ENCODE data around the gene GALNT16.

The GALNT16 gene

GRCh38 chr14:69317102-69317755 is 57.3 kb downstream of the GALNT16 start:
- DNase-seq (ENCODE audit: low spot score): no peak

GRCh38 chr14:69317780-69318179 is 57.8 kb downstream of the GALNT16 start:
- no peak for DNase-seq (ENCODE audit: low spot score)

- DNase-seq (ENCODE audit: low spot score): no peak
Measured at GRCh38 chr14:69318241-69318640, 58.3 kb downstream of the GALNT16 start.

GRCh38 chr14:69318901-69319475 is 59.0 kb downstream of the GALNT16 start:
- no peak for DNase-seq (ENCODE audit: low spot score)

DNA sequence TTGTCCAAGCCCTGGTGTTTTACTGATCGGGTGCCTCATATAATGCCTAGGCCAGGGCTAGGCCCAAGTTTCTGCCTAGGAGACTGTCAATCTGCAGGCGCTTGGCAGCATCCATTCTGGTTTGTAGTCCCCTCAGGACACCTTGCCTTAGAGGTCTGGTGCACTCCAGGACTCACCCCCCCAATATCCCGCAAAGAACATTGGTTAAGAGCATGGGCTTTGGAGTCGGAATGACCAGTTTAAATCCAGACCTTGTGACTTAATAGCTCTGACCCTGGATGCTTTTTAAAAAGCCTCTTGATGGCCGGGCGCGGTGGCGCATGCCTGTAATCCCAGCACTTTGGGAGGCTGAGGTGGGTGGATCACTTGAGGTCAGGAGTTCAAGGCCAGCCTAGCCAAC is 60.0 kb downstream of the GALNT16 start:
- no peak for DNase-seq (ENCODE audit: low spot score)

- DNase-seq (ENCODE audit: low spot score): no peak
Measured at GRCh38 chr14:69320581-69321365, 60.8 kb downstream of the GALNT16 start.

- no peak for DNase-seq (ENCODE audit: low spot score)
Measured at GRCh38 chr14:69321601-69322330, 61.8 kb downstream of the GALNT16 start.

DNA sequence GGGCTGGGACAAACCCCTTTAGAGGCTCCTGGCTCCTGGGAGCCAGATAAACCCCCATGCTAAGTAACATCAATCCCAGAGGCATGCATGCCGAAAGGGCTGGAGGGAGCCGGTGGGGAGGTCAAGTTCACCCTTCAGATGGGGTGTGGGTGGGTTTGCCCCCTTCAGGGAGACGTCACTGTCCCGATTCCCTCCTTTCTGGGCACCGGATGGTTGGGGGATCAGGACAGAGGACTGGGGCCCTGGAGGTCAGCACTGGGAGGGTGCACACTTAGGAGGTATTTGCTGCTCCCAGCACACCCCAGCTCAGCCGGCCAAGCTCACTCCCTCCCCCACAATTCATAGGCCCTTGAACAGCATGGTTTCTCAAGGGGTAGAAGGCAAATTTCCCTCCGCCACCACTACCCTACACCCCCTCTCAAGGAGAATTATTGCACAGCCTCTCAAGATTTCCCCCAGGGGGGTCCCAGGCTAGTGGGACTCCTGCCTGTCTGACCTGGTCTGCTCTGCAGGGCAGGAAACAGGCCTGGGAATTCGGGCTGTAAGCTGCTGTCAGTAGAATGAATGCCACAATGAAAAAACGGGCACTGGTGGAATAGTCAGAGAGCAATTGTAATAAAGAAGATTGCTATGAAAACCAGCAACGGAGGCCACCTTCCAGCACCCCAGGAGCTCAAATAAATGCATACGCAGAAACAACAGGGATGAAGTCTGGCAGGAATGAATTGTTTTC is 63.5 kb downstream of the GALNT16 start:
- DNase-seq (ENCODE audit: low spot score): no peak

- DNase-seq (ENCODE audit: low spot score): no peak
Measured at GRCh38 chr14:69323999-69324282, 64.0 kb downstream of the GALNT16 start.

DNA sequence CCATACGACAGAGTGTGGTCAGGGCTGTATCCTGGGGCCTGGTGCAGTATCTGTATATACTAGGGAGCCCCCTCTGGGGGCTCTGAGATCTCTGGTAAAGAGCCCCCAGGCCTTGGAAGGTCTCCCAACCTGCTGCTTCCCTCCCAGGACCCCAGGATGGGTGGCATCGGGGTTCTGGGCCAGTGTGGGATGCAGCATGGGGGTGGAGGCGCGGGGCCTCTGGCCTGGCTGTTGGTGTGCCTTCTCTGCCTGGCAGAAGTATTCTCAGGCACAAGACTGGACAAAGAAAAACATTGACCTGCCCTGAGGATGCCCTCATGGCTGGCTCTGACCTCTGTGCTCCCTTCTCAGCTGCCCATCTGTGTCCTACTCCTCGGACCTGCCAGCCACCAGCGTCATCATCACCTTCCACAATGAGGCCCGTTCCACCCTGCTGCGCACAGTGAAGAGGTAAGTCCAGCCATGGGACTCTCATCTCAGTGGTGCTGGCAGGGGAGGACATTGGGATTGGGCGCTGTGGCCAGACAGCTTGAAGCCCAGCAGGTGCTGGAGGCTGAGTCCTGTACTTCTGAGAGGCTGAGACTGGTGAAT is 64.5 kb downstream of the GALNT16 start:
- DNase-seq (ENCODE audit: low spot score): no peak

DNA sequence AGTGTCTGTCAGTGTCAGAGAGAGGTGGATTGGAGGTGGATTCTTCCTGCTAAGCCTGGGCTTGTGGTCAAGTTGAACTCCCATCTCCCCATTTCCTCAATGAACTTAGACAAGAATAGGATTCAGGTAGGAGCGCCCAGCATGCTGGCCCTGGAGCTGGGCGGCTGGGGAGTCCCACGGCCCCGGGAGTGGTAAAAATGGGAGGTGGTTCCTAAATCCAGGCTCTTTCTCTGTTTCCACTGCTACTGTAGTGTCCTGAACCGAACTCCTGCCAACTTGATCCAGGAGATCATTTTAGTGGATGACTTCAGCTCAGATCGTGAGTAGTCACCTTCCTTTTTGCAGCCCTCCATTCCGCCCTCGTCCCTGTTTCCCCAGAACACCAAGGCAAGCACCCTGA is 65.1 kb downstream of the GALNT16 start:
- DNase-seq (ENCODE audit: low spot score): no peak

DNA sequence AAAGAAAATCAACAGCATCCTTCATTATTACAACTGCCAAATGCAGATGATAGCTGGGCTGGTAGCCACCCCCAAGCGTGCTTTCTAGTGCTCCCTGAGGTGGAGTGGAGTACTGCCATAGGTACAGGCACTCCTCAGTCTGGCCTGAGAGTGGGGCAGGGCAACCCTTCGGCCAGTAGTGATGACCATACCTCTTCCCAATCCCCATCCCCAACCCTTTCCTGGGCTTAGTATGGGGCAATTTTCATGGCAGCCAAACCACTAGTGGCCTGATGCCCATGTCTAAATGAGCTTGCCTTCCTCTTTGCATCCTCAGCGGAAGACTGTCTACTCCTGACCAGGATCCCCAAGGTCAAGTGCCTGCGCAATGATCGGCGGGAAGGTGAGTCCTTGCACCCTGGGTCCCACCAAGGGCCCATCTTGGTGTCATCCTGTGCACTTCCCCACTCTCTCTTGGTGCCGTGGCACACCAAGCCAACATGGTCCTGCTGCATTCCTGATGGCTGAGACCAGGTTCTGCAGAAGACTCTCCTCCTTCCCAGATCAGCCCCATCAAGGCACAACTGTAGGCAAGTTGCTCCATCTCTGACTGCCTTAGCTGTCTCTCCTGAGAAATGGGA is 65.8 kb downstream of the GALNT16 start:
- no peak for DNase-seq (ENCODE audit: low spot score)

- no peak for DNase-seq (ENCODE audit: low spot score)
Measured at GRCh38 chr14:69326611-69327010, 66.7 kb downstream of the GALNT16 start.

GRCh38 chr14:69327507-69327906 is 67.5 kb downstream of the GALNT16 start:
- no peak for DNase-seq (ENCODE audit: low spot score)

GRCh38 chr14:69328317-69328716 is 68.4 kb downstream of the GALNT16 start:
- no peak for DNase-seq (ENCODE audit: low spot score)

GRCh38 chr14:69328765-69329164 is 68.8 kb downstream of the GALNT16 start:
- no peak for DNase-seq (ENCODE audit: low spot score)

DNA sequence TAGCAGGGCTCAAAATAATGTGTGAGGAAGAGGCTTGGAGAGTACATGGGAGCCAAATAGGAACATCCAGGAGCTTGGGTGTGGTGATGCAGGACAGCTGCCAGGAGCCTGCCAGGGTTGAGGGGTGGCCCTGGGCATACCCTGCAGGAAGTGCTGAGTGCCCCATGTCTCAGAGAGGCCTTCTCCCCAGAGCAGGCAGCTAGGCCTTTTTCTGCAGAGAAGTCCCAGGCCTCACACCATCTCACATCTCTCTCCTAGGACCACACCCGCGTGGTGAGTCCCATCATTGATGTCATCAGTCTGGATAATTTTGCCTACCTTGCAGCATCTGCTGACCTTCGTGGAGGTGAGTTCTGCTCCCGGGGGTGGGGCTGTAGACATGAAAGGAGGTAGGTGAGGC is 71.2 kb downstream of the GALNT16 start:
- no peak for DNase-seq (ENCODE audit: low spot score)

- DNase-seq (ENCODE audit: low spot score): no peak
Measured at GRCh38 chr14:69332782-69333395, 72.9 kb downstream of the GALNT16 start.

DNA sequence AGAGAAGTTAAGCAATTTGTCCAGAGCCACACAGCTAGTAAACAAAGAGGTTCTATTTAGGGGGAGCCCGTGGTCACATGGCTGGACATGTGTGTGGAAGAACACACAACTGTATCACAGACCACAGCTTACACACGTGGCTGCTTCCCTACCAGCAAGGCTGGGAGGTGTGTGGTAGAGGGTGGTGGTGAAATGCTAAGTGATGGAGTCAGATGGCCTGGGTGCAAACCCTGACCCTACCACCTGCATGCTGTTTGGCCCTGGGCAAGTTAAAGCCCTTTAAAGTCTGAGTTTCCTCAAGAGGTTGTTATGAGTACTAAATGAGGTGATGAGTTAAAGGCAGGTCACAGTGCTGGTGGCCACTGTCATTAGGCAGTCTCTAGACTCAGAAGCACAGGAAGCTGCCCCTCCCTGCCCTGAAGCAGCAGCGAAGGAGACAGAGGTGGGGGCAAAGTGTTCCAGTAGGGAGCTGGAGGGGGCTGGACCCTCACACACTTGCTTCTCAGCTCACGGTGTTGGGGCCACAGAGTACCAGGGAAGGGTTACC is 73.9 kb downstream of the GALNT16 start:
- DNase-seq (ENCODE audit: low spot score): no peak

DNA sequence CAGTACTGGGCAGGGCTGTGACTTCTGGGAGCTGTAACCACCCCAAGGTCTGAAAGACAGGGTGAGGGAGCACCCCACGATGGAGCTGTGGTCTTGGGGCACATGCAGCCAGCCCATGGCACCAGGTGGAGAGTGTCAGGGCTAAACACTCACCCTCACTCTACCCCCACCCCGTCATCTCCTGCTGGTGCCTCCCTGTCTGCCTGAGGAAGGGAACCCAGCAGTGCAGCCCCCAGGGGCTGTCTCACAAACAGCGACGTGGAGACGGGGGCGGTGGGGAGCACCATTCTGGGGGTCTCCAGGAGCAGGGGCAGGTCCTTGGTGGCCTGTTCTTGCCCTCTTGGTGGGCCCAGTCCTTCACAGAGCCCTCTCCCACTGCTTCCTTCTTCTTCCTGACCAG is 74.6 kb downstream of the GALNT16 start:
- no peak for DNase-seq (ENCODE audit: low spot score)

GRCh38 chr14:69335371-69335771 is 75.4 kb downstream of the GALNT16 start:
- DNase-seq (ENCODE audit: low spot score): peak; percentile 4
